GM12873 (cell line): ENCODE data around the gene ILRUN.

Experiments
- CTCF ChIP-seq: IDR thresholded peaks from 2 replicates; pipeline ENCODE4 v1.5.1; 2012; ENCODE audit warnings: low read depth, mild to moderate bottlenecking, moderate library complexity, low read length, control low read depth; ENCODE audit not compliant: insufficient read depth; ENCODE audit errors: missing control alignments

Gene ILRUN

GRCh38 chr6:34692280-34692679 is 4.3 kb downstream of the ILRUN start:
- TF ChIP-seq CTCF = no peak

- no peak for TF ChIP-seq CTCF
Observed at GRCh38 chr6:34689742-34690141, 6.8 kb downstream of the ILRUN start.

DNA sequence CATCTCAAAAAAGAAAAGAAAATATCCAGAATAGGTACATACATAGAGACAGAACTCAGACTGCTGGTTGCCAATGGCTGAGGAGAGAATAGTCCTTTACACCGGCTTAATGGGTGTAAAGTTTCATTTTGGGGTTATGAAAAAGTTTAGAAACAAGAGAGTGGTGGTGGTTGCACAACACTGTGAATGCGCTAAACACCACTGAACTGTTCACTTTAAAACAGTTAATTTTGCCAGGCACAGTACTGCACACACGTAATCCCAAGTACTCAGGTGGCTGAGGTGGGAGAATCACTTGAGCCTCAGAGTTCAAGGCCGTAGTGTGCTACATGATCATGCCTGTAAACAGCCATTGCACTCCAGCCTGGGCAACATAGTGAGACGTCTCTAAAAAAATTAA is 7.6 kb downstream of the ILRUN start:
- TF ChIP-seq CTCF = no peak

DNA sequence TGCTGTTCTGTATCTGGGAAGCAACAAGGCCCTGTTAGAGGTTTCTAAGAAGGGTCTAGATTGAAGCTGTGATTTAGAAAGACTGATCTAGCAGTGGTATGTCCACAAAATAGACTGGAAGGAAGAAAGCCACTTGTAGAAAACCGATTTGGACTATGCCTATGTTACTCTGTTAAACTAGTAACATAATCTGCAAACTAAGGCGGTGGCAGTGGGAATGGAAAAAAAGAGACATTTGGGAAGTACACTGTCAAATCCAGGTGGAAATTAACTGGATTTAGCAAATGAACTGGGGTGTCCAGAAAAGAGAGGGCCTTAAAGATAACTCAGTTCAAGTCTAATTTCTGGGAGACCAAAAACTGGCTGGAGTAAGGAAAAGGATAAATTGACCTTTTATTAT is 11.6 kb downstream of the ILRUN start:
- TF ChIP-seq CTCF = no peak

DNA sequence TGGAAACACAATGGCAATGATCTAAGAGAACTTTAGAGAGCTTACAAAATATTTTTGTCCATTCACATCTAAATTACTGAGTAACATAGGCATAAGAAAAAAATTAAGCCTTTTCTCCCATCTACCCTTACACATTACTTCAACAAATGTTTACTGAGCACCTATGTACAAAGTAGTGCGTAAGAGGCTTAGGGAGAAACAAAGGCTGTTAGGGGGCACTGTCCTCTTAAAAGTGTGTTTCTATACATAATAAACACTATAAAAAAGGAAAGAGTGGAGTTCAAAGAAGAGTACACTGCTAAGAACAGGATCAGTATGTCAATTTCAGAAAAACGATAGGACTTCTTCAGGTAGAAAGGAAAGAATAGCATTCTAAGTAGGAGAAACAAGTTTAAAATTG is 12.2 kb downstream of the ILRUN start:
- TF ChIP-seq CTCF = no peak

GRCh38 chr6:34680802-34681515 is 15.6 kb downstream of the ILRUN start:
- TF ChIP-seq CTCF = no peak

DNA sequence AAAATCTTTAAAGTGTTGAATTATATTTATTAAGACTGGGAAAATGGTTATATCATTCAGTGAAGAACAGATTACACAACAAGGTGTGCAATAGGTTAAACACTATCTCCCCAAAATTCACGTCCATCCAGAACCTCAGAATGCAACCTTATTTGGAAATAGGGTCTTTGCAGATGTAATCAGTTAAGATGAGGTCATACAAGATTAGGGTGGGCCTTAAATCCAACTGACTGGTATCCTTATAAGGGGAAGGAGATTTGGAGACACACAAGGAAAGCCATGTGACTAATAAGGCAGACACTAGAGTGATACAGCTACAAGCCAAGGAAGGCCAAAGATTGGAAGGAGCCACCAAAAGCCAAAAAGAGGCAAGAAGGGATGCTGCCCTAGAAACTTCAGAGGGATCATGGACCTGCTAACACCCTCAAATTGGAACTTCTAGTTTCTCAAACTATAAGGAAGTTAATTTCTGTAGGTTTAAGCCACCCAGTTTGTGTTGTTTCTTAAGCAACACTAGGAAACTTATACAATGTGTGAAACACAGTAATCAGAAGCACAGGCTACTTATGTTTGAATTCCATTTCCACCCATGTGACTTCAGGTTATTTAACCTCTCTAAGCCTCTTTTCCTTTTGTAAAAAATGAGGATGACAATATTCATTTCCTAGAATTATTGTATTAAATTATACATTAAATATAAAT is 16.9 kb downstream of the ILRUN start:
- no peak for TF ChIP-seq CTCF
